ENCODE measurements around the gene ADAMTSL1.

Gene ADAMTSL1

GRCh38 chr9:18545636-18546360 is 71.8 kb downstream of the ADAMTSL1 start:
- TF ChIP-seq EZH2phosphoT487 (IDR thresholded peaks at IDR 0.05; ENCODE audit: low read depth) (no peak), CTCF (IDR thresholded peaks at IDR 0.05; ENCODE audit: low read depth, low read length) (no peak)

GRCh38 chr9:18548456-18548855 is 74.5 kb downstream of the ADAMTSL1 start:
- H4K20me1 ChIP-seq (ENCODE audit: insufficient read depth, low read length): no peaks in the 10 kb centered on the region
- H3K4me1 ChIP-seq (ENCODE audit: low read length): no peaks in the 10 kb centered on the region
- no peak overlapping the region for H3K4me3 ChIP-seq (ENCODE audit: low read length)
- no peaks in the 10 kb centered on the region for H3K9me3 ChIP-seq (ENCODE audit: insufficient read depth, low read length)
- H3K27me3 ChIP-seq (ENCODE audit: low read depth, low read length): no peaks in the 10 kb centered on the region; the same call in 1 of the 2 replicates
- no peak overlapping the region for H3K9ac ChIP-seq (ENCODE audit: low read length)
- H3K4me2 ChIP-seq (ENCODE audit: low read length): no peak overlapping the region
- TF ChIP-seq CTCF (IDR thresholded peaks at IDR 0.05; ENCODE audit: low read depth, low read length): no peak
- TF ChIP-seq EZH2phosphoT487 (IDR thresholded peaks at IDR 0.05; ENCODE audit: low read depth): no peak
- no peaks in the 10 kb centered on the region for H3K79me2 ChIP-seq (ENCODE audit: low read length)
- no peaks in the 10 kb centered on the region for H3K36me3 ChIP-seq (replicated peaks; ENCODE audit: low read depth, low read length)
- no peak overlapping the region for H3K27ac ChIP-seq (ENCODE audit: low read length)
- no peak overlapping the region for H2AFZ ChIP-seq (ENCODE audit: low read depth, low read length)

More at GRCh38 chr9:18545636-18546360, 71.8 kb downstream of the ADAMTSL1 start:
- Histone ChIP-seq H3K79me2 (ENCODE audit: low read length) (no peaks in the 10 kb centered on the region), H3K27me3 (ENCODE audit: low read depth, low read length) (no peaks in the 10 kb centered on the region; the same call in 1 of the 2 replicates), H2AFZ (ENCODE audit: low read depth, low read length) (no peak overlapping the region), H3K36me3 (replicated peaks; ENCODE audit: low read depth, low read length) (no peaks in the 10 kb centered on the region), H3K27ac (ENCODE audit: low read length) (no peak overlapping the region), H3K4me2 (ENCODE audit: low read length) (no peak overlapping the region), H3K9ac (ENCODE audit: low read length) (no peak overlapping the region), H3K9me3 (ENCODE audit: insufficient read depth, low read length) (no peaks in the 10 kb centered on the region), H3K4me1 (ENCODE audit: low read length) (no peaks in the 10 kb centered on the region), H3K4me3 (ENCODE audit: low read length) (no peak overlapping the region), H4K20me1 (ENCODE audit: insufficient read depth, low read length) (no peaks in the 10 kb centered on the region)

GRCh38 chr9:18549772-18550171 is 75.8 kb downstream of the ADAMTSL1 start:
- no peak overlapping the region for H3K4me2 ChIP-seq (ENCODE audit: low read length)
- no peaks in the 10 kb centered on the region for H3K79me2 ChIP-seq (ENCODE audit: low read length)
- H3K4me1 ChIP-seq (ENCODE audit: low read length): no peaks in the 10 kb centered on the region
- H3K9ac ChIP-seq (ENCODE audit: low read length): no peak overlapping the region
- no peaks in the 10 kb centered on the region for H4K20me1 ChIP-seq (ENCODE audit: insufficient read depth, low read length)
- H3K4me3 ChIP-seq (ENCODE audit: low read length): no peak overlapping the region
- H3K27ac ChIP-seq (ENCODE audit: low read length): no peak overlapping the region
- TF ChIP-seq EZH2phosphoT487 (IDR thresholded peaks at IDR 0.05; ENCODE audit: low read depth): no peak
- no peak for TF ChIP-seq CTCF (IDR thresholded peaks at IDR 0.05; ENCODE audit: low read depth, low read length)
- no peaks in the 10 kb centered on the region for H3K9me3 ChIP-seq (ENCODE audit: insufficient read depth, low read length)
- H3K36me3 ChIP-seq (replicated peaks; ENCODE audit: low read depth, low read length): no peaks in the 10 kb centered on the region
- H3K27me3 ChIP-seq (ENCODE audit: low read depth, low read length): no peaks in the 10 kb centered on the region; the same call in 1 of the 2 replicates
- no peak overlapping the region for H2AFZ ChIP-seq (ENCODE audit: low read depth, low read length)

GRCh38 chr9:18550286-18550685 is 76.3 kb downstream of the ADAMTSL1 start:
- Histone ChIP-seq H3K4me1 (ENCODE audit: low read length) (no peaks in the 10 kb centered on the region), H2AFZ (ENCODE audit: low read depth, low read length) (no peak overlapping the region), H3K4me3 (ENCODE audit: low read length) (no peak overlapping the region), H3K79me2 (ENCODE audit: low read length) (no peaks in the 10 kb centered on the region), H3K4me2 (ENCODE audit: low read length) (no peak overlapping the region), H3K27me3 (ENCODE audit: low read depth, low read length) (no peaks in the 10 kb centered on the region; the same call in 1 of the 2 replicates), H4K20me1 (ENCODE audit: insufficient read depth, low read length) (no peaks in the 10 kb centered on the region), H3K9me3 (ENCODE audit: insufficient read depth, low read length) (no peaks in the 10 kb centered on the region), H3K9ac (ENCODE audit: low read length) (no peak overlapping the region), H3K36me3 (replicated peaks; ENCODE audit: low read depth, low read length) (no peaks in the 10 kb centered on the region), H3K27ac (ENCODE audit: low read length) (no peak overlapping the region)
- TF ChIP-seq CTCF (IDR thresholded peaks at IDR 0.05; ENCODE audit: low read depth, low read length) (no peak), EZH2phosphoT487 (IDR thresholded peaks at IDR 0.05; ENCODE audit: low read depth) (no peak)

Measured in OCI-LY3 (cell line).